GF-D8 (cell line): ENCODE results near the gene SLC19A1.
A peak's percentile ranks its signal among the peaks of the same experiment; 100 is the strongest.

Experiments
- DNase-seq: peaks from one replicate; lab custom pipeline; 2025; lab: John Stamatoyannopoulos, UW

The SLC19A1 gene

GRCh38 chr21:45558044-45558721 lies 15.9 kb upstream of the SLC19A1 start:
- no peak for DNase-seq

- DNase-seq, result no peak
Measured at GRCh38 chr21:45557616-45558043, 15.4 kb upstream of the SLC19A1 start.

- no peak for DNase-seq
Measured at GRCh38 chr21:45556645-45557615, 14.7 kb upstream of the SLC19A1 start.

- DNase-seq, result no peak
Measured at GRCh38 chr21:45556302-45556644, 14.0 kb upstream of the SLC19A1 start.

- DNase-seq, result peak; percentile 72
Measured at GRCh38 chr21:45555557-45556301, 13.5 kb upstream of the SLC19A1 start.

GRCh38 chr21:45555251-45555556 lies 13.0 kb upstream of the SLC19A1 start:
- DNase-seq, result no peak

GRCh38 chr21:45554477-45555175 lies 12.4 kb upstream of the SLC19A1 start:
- peak; percentile 37 for DNase-seq

GRCh38 chr21:45552696-45553391 lies 10.6 kb upstream of the SLC19A1 start:
- no peak for DNase-seq

GRCh38 chr21:45551783-45552695 lies 9.8 kb upstream of the SLC19A1 start:
- DNase-seq, result no peak

- DNase-seq, result peak; percentile 43
Measured at GRCh38 chr21:45551316-45551715, 9.1 kb upstream of the SLC19A1 start.

GRCh38 chr21:45550522-45551210 lies 8.4 kb upstream of the SLC19A1 start:
- DNase-seq, result peak; percentile 95

GRCh38 chr21:45549626-45550463 lies 7.6 kb upstream of the SLC19A1 start:
- peak; percentile 16 for DNase-seq

- DNase-seq, result no peak
Measured at GRCh38 chr21:45548711-45549491, 6.7 kb upstream of the SLC19A1 start.

- DNase-seq, result no peak
Measured at GRCh38 chr21:45547545-45547900, 5.3 kb upstream of the SLC19A1 start.

GRCh38 chr21:45546636-45547544 lies 4.7 kb upstream of the SLC19A1 start:
- no peak for DNase-seq

- DNase-seq, result no peak
Measured at GRCh38 chr21:45545691-45546531, 3.7 kb upstream of the SLC19A1 start.
